GM19328 (cell line): Measurements from ENCODE around the gene ARHGAP22.
"Not testable (repeated sequence)": the region's sequence is repeated elsewhere in the genome, so short reads cannot be mapped to it uniquely, and the experiment has no call there.

Source experiments
- ATAC-seq: cut with Tn5 transposase; IDR thresholded peaks from one replicate; pipeline ENCODE4 v1.9.1; 2021; ENCODE audit warnings: mild to moderate bottlenecking, moderate library complexity; ENCODE audit not compliant: unreplicated experiment

Gene ARHGAP22

GRCh38 chr10:48604991-48605508 lies at the start of gene ARHGAP22:
ARHGAP22 (minus strand) TSS chr10:48605073; CDS start chr10:48604796, 277 bp downstream.
- ATAC-seq, result no peak

GRCh38 chr10:48653944-48654698 lies 49.2 kb upstream of the ARHGAP22 start:
- no peak for ATAC-seq

- no peak for ATAC-seq
Measured at GRCh38 chr10:48653347-48653746, 48.5 kb upstream of the ARHGAP22 start.

GRCh38 chr10:48652344-48652743 lies 47.5 kb upstream of the ARHGAP22 start:
- ATAC-seq, result no peak

- no peak for ATAC-seq
Measured at GRCh38 chr10:48651839-48652238, 47.0 kb upstream of the ARHGAP22 start.

- no peak for ATAC-seq
Measured at GRCh38 chr10:48651293-48651692, 46.4 kb upstream of the ARHGAP22 start.

- no peak for ATAC-seq
Measured at GRCh38 chr10:48649349-48649944, 44.6 kb upstream of the ARHGAP22 start.

GRCh38 chr10:48648172-48648942 lies 43.5 kb upstream of the ARHGAP22 start:
- no peak for ATAC-seq

GRCh38 chr10:48647073-48647472 lies 42.2 kb upstream of the ARHGAP22 start:
- ATAC-seq, result not testable (repeated sequence)

- ATAC-seq, result no peak
Measured at GRCh38 chr10:48645600-48645999, 40.7 kb upstream of the ARHGAP22 start.

GRCh38 chr10:48641099-48641690 lies 36.3 kb upstream of the ARHGAP22 start:
- not testable (repeated sequence) for ATAC-seq

- no peak for ATAC-seq
Measured at GRCh38 chr10:48640326-48640725, 35.5 kb upstream of the ARHGAP22 start.

- ATAC-seq, result no peak
Measured at GRCh38 chr10:48639632-48640031, 34.8 kb upstream of the ARHGAP22 start.

GRCh38 chr10:48638739-48639527 lies 34.1 kb upstream of the ARHGAP22 start:
- no peak for ATAC-seq

- ATAC-seq, result no peak
Measured at GRCh38 chr10:48638158-48638557, 33.3 kb upstream of the ARHGAP22 start.

- no peak for ATAC-seq
Measured at GRCh38 chr10:48636901-48637300, 32.0 kb upstream of the ARHGAP22 start.

- no peak for ATAC-seq
Measured at GRCh38 chr10:48636231-48636630, 31.4 kb upstream of the ARHGAP22 start.

GRCh38 chr10:48634984-48635557 lies 30.2 kb upstream of the ARHGAP22 start:
- ATAC-seq, result no peak

- ATAC-seq, result peak; percentile 80
Measured at GRCh38 chr10:48634198-48634983, 29.5 kb upstream of the ARHGAP22 start.
